Right lobe of liver (tissue), 4 donors: Measurements from ENCODE around the gene CERS2.

Experiments
- CTCF ChIP-seq, 4 donors: fragments of 200-600 bp in 3 of 4; fragments of 450-650 bp in 1 of 4; IDR thresholded peaks; one replicate each; pipeline versions ENCODE4 v1.5.1 to v1.8.0; 2016 to 2022; ENCODE audit warnings: antibody characterized with exemption in 4 of 4, mild to moderate bottlenecking in 2 of 4
- POLR2A ChIP-seq: fragments of 450-650 bp; IDR thresholded peaks from one replicate; pipeline ENCODE4 v1.6.1; 2017; ENCODE audit warnings: antibody characterized with exemption, mild to moderate bottlenecking
- donor health status: DM: no; HTN: no; CAD: no.
- donor health status: DM: no; HTN: no; CAD: no.
- donor health status: DM: no; HTN: yes; CAD: no.

GRCh38 chr1:150968491-150968890, 6.1 kb downstream of the CERS2 start:
- no peak for TF ChIP-seq CTCF (IDR thresholded peaks at IDR 0.05)
- TF ChIP-seq POLR2A = no peak
